ENCODE data around the gene C22orf31. TPM values are rescaled to one million over a fixed set of nuclear protein-coding genes. Genes with fewer than 3 reads are reported as not detected.
A peak's percentile ranks its signal among the peaks of the same experiment; 100 is the strongest.

C22orf31 gene
- polyA plus RNA-seq, 3 donors = not detected

- Histone ChIP-seq H3K4me2 (replicated peaks; ENCODE audit: extremely low read depth, low read length, poor library complexity, severe bottlenecking) (no peak overlapping the region), H3K4me1 (ENCODE audit: control insufficient read depth in 1 of 2, insufficient read depth in 2 of 2, low read length in 2 of 2) (no peaks in the 10 kb centered on the region), H4K20me1 (ENCODE audit: insufficient read depth, low read length) (no peaks in the 10 kb centered on the region), H3K27me3 (ENCODE audit: control insufficient read depth in 2 of 2, insufficient read depth in 2 of 2, low read length in 2 of 2) (peaks cover 0 to 2% of the 10 kb centered on the region in 2 donors), H3K9ac (ENCODE audit: insufficient read depth, low read length, poor library complexity, severe bottlenecking) (no peak overlapping the region), H3K9me3 (replicated peaks in 1 of 2; ENCODE audit: control insufficient read depth in 1 of 2, insufficient read depth in 1 of 2, low read length in 2 of 2) (no peaks in the 10 kb centered on the region), H3K4me3 (replicated peaks in 1 of 3; ENCODE audit: low read depth in 2 of 3, low read length in 3 of 3) (no peak overlapping the region), H3K79me2 (ENCODE audit: insufficient read depth, low read length) (no peaks in the 10 kb centered on the region), H3K36me3 (replicated peaks in 1 of 2; ENCODE audit: control insufficient read depth in 1 of 2, insufficient read depth in 2 of 2, low read length in 2 of 2) (no peaks in the 10 kb centered on the region), H3K27ac (ENCODE audit: low read depth in 1 of 2, low read length in 2 of 2) (no peak overlapping the region), H2AFZ (ENCODE audit: insufficient read depth, low read depth, low read length, poor library complexity, severe bottlenecking) (no peak overlapping the region)
- no peaks in the 10 kb centered on the region for H3K9me3 Mint-ChIP-seq
- intact Hi-C loops (cut with micrococcal nuclease) = no loop called here
- no peak overlapping the region for H3K4me3 Mint-ChIP-seq
- peaks cover 4% of the 10 kb centered on the region for H3K4me1 Mint-ChIP-seq
- no CpG with 5 or more reads among the region's 1 CpG for WGBS (ENCODE audit: insufficient coverage)
- no peaks in the 10 kb centered on the region for H3K36me3 Mint-ChIP-seq
- no peak overlapping the region for H3K27ac Mint-ChIP-seq
- DNase-seq = no peak
- H3K27me3 Mint-ChIP-seq (ENCODE audit: low read depth in 3 of 3) = peaks cover 6 to 12% (median 7%) of the 10 kb centered on the region in 3 donors
- no peak for TF ChIP-seq CTCF (IDR thresholded peaks at IDR 0.05)
These were observed 31.4 kb upstream of the C22orf31 start for GRCh38 chr22:29093030-29093429.

GRCh38 chr22:29092243-29092642, 30.6 kb upstream of the C22orf31 start:
- H3K4me1 ChIP-seq (ENCODE audit: control insufficient read depth in 1 of 2, insufficient read depth in 2 of 2, low read length in 2 of 2) = no peaks in the 10 kb centered on the region
- Mint-ChIP-seq H3K36me3 (no peaks in the 10 kb centered on the region), H3K27me3 (ENCODE audit: low read depth in 3 of 3) (peaks cover 6 to 12% (median 7%) of the 10 kb centered on the region in 3 donors), H3K9me3 (no peaks in the 10 kb centered on the region), H3K4me1 (peaks cover 4% of the 10 kb centered on the region), H3K27ac (no peak overlapping the region), H3K4me3 (peak overlapping the region in 1 of 2 donors; percentile 9)
- H3K36me3 ChIP-seq (replicated peaks in 1 of 2; ENCODE audit: control insufficient read depth in 1 of 2, insufficient read depth in 2 of 2, low read length in 2 of 2) = no peaks in the 10 kb centered on the region
- TF ChIP-seq CTCF (IDR thresholded peaks at IDR 0.05) = no peak
- no peak overlapping the region for H3K4me2 ChIP-seq (replicated peaks; ENCODE audit: extremely low read depth, low read length, poor library complexity, severe bottlenecking)
- no peak overlapping the region for H3K4me3 ChIP-seq (replicated peaks in 1 of 3; ENCODE audit: low read depth in 2 of 3, low read length in 3 of 3)
- no peaks in the 10 kb centered on the region for H3K79me2 ChIP-seq (ENCODE audit: insufficient read depth, low read length)
- no peaks in the 10 kb centered on the region for H4K20me1 ChIP-seq (ENCODE audit: insufficient read depth, low read length)
- H3K9me3 ChIP-seq (replicated peaks in 1 of 2; ENCODE audit: control insufficient read depth in 1 of 2, insufficient read depth in 1 of 2, low read length in 2 of 2) = no peaks in the 10 kb centered on the region
- peaks cover 0 to 2% of the 10 kb centered on the region in 2 donors for H3K27me3 ChIP-seq (ENCODE audit: control insufficient read depth in 2 of 2, insufficient read depth in 2 of 2, low read length in 2 of 2)
- no peak for DNase-seq
- H3K9ac ChIP-seq (ENCODE audit: insufficient read depth, low read length, poor library complexity, severe bottlenecking) = no peak overlapping the region
- H3K27ac ChIP-seq (ENCODE audit: low read depth in 1 of 2, low read length in 2 of 2) = no peak overlapping the region
- H2AFZ ChIP-seq (ENCODE audit: insufficient read depth, low read depth, low read length, poor library complexity, severe bottlenecking) = no peak overlapping the region
- 67% methylated on average over 1 of the region's 4 CpGs for WGBS (ENCODE audit: insufficient coverage)
- intact Hi-C loops (cut with micrococcal nuclease) = no loop called here

All from CD14-positive monocyte (primary cell).